Measurements from ENCODE around the gene PDCD4.

Gene PDCD4

DNA sequence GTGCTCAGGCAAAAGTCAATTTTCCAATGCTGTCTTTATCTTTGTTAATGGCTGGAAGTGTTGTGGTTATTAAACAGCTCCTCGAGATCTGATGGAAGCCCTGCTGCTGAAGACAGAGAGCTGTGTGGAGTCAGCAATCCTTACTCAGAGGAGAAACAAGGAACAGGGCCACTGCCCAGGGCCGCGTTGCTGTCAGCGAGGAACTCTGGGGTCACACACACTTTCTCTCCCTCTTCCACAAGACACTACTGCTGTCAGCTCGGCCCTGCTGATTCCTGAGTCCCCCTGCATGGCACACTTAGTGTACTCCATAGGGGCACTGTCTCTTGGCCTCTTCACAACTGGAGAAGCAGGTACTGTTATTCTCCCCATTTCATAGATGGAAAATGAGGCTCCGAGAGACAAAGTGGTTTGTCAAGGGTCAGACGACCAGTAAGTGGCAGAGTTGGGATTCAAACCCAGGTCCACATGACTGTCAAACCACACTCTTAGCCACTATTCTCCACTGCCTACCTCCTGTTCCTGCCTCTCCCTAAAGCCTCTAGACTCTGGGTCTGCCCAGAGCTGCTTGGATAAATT lies 29.3 kb upstream of the PDCD4 start:
- DNase-seq (ENCODE audit: low read depth in 2 of 2), result no peak

DNA sequence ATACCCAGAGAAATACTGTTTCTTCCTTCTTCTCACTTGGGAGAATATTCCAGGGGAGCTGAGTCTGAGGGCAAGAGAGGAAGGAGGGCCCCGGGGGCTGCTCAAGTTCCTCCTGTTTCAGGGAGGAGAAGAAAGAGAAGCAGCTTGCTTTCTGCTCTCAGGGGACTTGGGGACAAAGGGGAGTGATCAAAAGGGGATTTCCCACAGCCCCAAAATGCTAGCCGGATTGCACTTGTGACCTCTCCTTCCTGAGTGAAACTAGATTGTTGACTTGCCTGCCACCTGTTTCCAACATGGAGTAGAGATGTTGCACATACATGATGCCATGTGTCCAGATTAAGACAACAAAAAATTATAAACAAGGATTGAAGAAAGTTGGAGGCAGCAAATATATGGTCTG lies 28.7 kb upstream of the PDCD4 start:
- DNase-seq (ENCODE audit: low read depth in 2 of 2), result no peak

DNA sequence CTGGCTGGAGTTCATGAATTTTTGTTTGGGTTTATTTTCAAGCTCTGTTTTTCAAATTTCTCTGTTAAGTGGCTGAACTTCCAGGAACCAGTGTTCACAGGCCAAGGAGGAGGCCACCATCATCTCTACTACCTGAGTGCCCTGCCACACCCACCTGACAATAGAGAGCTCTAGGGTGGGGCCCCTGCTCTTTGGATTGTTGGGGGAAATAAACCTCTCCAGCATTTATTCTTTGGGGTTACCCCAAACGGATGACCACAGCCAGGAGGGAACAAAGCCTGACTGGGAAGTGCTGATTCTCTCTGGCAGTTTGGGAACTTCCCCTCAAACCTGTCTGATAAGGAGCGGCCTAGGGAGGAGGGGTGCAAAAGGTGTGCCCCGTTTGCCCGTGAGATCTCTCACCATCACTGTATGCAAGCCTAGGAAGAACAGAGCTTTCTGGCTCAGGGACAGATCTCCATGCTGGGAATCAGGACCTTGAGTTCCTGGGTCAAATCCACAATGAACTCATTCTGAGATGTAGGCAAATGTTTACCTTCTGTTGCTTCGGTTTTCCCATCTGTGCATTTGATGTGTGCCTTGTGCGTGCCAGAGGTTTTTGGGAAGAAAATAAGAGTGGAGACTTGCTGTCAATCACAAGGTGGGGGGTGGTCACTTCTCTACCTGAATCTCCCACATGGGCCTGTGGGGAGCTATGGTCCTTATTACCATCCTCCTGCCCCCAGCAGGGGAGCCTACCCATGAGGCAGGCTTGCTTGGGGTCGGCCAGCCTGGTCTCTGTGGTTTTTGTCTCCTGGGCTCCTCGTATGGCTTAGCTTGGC lies 27.7 kb upstream of the PDCD4 start:
- no peak for DNase-seq (ENCODE audit: low read depth in 2 of 2)

DNA sequence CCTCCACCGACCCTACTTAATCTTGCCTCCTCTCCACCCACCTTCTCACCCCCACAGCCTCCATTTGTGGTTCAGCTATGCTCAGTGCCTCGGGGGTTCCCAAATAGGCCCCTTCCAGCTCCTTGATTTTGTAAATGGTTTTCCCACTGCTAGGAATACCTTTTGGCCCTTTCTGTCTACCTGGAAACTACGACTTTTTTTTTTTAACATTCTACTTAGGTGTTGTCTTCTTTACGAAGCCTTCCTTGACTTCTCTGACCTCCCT lies 27.2 kb upstream of the PDCD4 start:
- DNase-seq (ENCODE audit: low read depth in 2 of 2), result no peak

DNA sequence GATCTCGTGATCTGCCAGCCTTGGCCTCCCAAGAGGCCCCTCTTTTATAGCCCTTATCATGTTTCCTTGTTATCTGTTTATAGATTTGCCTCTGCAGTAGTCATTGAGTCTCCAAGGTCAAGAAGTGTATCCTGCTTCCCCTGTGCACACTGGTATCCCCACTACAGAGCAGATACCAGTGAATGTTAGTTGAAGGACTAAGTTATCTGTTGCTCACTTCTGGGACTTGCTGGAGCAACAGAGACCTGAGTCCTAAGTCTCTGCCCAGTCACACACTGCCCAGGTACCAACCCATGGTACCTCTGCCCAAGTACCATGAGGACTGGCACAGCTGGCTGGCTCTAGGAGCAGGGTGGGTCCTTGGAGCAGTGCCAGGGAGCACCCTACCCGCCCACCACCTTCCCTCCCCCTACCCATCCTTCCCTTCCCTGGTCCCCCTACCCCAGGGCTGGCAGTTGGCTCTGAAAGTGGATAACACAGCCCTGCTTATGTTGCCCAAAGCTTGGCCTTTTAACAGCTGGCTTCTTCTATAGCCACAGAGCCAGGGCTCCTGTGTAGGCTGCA lies 26.5 kb upstream of the PDCD4 start:
- DNase-seq (ENCODE audit: low read depth in 2 of 2), result no peak

DNA sequence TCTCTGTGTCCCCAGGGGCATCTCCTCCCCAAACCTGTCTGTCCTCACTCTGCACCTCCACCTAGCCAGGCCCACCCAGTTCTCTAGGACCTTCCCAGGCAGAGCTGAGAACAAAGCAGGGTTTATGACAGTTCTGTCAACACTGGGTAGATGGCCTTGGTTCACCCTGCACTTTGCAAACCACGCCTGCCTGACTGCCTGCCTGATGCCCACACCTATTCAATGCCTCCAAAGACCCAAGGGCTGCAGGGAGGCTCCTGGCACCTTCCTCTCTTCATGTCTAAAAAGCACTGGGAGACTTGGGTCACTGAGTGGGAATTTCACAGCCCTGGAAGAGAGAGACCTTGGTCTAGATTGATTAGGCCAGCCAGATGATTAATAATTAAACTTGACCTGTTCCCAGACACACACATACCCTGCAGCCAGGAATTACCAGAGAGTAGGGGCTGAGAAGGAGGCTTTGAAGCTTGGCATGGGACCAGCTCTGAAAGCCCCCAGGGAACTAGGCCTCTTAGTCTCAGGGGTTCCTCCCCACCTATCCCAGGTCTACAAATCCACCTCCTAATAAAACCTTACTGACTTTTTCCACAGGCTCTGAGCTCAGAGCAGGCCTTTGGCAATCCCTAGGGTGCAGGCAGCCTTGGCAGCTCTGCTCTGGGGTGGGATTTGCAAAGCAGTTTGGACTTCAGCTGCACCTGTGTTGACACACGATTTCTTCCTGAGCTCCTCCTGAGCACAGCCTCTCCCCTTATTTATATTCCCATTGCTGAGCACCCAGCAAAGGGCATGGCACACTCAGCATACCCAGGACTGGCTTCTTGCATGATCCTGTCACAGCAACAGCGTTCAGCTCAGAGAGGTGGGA lies 25.7 kb upstream of the PDCD4 start:
- DNase-seq (ENCODE audit: low read depth in 2 of 2), result no peak

DNA sequence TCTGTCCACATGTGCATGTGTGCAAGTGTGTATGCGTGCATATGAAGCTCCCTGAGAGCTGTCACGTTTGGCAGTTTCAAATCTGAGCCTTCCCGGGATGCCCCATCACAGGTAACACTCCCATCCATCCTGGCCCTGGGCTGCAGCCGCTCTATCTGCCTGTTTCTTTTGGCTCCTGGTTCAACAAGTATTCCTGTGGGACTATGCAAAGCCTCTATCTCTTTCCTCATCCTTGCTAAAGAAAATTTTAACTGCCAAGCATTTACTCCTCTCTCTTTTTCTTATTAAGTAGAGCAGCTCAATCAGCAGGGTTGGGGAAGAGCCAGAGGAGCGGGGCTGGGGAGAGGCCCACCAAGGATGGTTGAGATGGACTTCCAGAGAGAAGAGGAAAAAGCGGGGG lies 24.4 kb upstream of the PDCD4 start:
- DNase-seq (ENCODE audit: low read depth in 2 of 2), result no peak

DNA sequence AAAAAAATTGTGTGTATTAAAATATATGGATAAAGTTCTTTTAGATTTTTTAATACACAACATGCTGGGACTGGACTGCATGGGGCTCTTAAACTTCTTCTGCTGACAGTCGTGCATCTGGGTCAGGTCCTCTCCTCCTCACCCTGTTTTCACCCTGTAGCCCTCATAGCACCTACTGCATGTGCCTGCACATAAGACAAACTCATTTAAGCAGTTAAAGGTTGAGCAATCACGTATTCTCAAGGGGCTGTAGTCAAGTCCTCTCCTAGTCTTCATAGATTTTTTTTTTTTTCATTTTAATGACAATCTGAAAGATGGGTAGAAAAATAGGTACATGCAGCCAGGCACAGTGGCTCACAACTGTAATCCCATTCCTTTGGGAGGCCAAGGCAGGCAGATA lies 23.6 kb upstream of the PDCD4 start:
- DNase-seq (ENCODE audit: low read depth in 2 of 2), result no peak

DNA sequence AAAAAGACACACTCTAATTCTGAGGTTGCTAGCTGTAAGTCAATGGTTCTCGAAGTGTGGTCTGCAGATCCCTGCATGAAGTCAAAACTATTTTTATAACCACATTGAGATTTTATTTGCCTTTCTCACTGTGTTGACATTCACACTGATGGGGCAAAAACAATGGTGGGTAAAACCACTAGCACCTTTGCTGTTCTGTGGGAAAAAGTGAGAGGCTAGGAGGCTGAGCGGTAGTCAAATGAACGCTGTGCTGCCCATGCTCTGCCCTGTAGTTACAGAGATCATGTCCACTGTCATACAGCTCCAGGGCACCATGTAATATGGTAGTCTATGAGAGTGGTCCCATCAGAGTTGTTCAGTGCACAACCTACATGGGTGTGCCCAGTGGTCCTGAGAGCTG lies 21.6 kb upstream of the PDCD4 start:
- no peak for DNase-seq (ENCODE audit: low read depth in 2 of 2)

DNA sequence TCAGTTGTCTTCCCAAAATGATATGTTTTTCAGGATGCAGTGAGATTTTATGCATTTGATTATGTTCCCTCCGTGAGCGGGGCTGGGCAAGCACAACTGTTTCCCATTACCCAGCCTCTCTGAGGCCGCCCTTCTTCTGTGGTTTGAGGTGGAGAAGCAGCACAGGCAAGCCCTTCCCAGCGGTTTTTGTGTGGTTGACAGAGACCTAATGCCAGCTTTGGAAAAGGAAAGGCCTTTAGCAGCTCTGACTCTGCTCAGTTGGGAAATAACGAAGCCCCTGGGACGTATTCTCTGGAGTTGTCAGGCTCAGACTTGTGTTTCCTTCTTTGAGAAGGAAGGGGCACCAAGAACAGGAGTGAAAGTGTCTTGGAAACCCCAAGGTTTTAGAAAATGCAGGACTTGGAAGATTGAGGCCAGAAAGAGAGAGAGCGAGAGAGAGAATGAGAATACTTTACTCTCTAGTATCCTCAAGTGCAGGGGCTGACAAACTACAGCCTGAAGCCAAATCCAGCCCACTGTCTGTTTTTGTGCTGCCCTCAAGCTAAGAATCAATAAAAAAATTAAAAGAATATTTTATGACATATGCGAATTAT lies 20.6 kb upstream of the PDCD4 start:
- DNase-seq (ENCODE audit: low read depth in 2 of 2), result no peak

DNA sequence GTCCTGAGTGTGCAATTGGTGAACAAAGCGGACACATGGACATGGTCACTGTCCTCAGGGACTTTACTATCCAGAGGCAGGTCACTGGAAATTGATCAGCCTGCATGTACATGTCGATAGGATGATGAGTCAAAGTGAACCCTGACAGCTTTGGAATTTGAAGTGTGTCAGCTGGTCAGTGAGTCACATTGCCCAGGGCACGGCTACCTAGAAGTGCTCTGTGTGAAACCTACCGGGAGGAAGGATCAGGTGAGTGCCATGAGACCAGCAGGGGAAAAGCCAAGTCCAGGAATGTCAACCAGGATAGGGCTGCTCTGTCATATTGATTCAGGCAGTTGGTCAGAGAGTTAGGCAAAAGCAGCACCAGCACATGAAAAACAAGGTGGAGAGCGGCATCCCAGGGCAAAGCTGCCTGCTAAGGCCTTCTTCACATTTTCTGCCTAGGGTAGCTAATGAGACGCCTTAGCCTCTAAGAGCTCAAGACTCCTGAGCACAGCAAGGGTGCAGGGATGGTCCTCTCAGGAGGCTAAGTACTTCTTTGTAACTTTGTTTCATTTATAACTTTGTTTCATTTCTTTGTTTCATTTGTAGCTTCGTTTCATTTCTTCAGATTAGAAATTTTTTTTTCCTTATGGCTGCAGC lies 19.4 kb upstream of the PDCD4 start:
- DNase-seq (ENCODE audit: low read depth in 2 of 2), result no peak

DNA sequence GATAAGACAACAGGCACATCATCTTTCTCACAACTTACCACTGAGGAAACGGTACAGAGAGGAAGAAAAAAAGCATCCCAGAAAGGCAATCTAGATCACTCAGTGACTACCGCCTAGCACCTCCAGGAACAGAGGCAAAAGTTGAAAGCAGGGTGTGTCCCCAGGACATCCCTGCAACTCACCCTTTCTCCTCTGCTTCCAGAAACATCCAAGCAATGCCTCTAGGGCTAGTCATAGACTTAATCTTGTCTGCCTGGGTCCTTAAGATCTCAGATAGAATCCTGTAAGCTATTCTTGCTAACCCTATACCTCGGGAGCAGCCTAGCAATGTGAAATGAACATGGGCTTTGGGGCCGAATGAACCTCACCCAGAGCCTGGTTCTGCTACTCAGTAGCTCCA lies 18.8 kb upstream of the PDCD4 start:
- DNase-seq (ENCODE audit: low read depth in 2 of 2), result no peak

DNA sequence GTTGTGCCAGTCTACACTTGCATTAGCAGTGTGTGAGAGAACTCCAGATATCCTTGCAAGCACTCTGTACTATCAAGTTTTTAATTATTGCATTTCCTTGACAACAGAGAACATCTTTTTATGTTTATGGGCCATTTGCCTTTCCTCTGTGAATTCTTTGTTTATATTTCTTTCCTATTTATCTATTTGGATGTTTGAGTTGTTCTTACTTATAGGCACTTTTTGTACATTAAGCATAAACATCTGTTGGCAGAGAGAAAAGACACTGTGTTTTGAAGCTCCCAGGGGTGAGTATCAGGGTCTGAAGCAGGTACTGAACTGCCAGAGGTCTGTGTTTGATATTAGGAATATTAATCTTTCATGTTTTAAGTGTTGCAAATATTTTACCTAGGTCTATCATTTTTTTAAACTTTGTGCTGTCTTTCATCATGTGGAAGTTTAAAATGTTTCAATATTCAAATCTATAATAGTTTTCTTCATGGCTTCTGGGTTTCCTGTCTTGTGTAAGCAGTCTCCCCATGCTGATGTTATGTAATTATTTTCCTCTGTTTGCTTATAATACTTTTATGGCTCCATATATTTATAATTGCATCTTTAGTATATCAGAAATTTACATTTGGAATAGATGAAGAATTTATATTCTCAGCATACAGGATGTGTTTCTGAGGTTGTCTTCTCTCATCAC lies 17.7 kb upstream of the PDCD4 start:
- DNase-seq (ENCODE audit: low read depth in 2 of 2), result no peak

DNA sequence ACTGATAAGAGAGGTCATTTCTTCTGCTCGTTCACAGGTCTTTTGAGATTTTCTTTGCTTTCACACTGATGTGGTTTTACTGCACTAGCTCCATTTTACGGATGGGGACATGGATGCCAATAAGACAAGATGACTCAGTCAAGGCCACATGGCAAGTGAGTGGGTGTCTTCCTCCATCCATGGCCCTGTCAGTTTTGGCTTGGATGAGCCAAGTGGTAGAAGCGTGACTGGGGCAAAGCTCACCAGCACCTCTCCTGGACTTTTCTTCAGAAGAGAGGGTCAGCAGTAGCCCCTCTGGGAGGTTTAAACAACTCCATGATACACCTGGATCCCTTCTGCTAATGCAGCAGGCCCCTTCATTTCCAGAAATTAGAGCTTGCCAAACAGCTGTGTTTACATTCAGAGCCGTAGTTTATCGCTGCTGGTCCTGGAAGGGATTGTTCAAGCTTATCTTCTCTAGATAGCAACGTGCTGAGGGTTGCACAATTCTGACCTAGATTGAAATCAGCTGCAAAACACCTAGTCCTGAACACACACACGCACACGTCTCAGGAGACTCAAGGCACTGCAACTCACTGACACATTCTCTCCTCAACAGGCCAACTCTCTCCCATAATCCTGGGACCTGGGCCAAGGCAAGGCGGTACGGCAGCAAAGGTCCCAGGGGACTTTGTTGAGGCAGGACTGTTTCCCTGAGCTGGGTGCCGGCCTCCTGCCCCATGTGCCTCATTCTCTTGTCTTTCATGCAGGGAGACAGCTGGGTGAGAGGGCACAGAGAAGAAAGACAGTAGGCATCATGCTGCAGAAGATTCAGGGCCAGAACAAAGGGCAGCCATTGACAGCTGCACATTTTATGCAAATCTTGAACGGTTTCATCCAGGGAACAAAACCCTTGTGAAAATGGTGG lies 14.2 kb upstream of the PDCD4 start:
- no peak for DNase-seq (ENCODE audit: low read depth in 2 of 2)

DNA sequence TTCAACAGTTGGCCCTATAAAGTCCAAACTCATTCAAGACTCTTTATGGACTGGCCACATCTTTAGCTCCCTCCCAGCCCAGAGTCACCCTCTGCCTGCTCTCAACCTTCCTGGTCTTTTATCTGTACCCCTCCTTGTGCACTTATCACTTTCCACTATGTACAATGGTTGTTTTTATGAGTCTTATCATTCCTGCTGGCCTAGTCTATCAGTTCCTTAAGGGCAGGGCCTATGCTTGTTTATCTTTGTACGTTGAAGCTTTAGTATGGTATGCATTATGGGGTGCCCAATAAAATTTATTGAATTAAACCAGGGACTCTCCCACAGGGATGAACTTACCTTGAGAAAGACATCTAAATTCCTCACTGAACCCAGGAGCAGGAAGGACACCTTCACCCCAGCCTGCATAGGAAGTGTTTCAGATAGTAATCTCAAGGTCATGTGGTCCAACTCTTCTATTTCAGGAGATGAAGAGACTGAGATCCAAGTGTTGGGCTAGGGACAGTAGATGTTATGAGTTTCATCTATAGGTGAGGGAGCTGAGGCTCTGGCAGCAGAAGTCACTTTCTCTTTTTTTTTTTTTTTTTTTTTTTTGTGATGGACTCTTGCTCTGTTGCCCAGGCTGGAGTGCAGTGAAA lies 13.3 kb upstream of the PDCD4 start:
- no peak for DNase-seq (ENCODE audit: low read depth in 2 of 2)

DNA sequence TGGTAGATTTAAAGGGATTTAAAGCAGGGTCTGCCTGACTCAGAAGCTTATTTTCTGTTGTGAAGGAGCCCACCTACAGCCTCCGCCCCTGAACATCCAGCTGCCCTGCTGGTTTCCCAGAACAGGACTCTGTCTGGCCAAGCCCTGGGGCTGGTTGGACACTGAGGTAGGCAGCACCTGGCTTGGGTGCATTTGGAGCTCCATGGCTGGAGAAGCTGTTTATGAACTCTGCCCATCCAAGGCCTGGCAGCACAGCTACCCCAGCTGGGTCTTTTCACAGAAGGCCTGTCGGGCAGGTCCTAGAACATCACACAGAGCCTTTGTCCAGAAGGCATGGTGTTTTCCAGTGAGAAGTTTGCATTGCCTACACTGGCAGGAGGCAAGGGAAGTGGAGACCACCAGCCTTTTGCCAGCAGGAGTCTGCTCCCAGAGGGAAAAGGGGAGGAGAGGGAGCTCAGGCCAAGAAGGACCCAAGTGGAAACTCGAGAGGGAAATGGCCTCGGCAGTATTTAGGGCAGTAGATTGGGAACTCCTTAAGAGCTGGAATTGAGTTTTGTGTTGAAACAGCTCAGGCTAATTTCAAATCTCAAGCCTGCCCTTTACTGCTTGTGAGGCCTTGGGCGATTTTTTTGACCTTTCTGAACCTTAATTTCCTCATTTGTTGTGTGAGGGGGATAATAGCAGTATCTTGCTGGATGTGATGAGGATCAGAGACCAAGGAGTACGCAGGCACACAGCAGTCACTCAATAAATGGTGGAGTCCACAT lies 12.3 kb upstream of the PDCD4 start:
- no peak for DNase-seq (ENCODE audit: low read depth in 2 of 2)

DNA sequence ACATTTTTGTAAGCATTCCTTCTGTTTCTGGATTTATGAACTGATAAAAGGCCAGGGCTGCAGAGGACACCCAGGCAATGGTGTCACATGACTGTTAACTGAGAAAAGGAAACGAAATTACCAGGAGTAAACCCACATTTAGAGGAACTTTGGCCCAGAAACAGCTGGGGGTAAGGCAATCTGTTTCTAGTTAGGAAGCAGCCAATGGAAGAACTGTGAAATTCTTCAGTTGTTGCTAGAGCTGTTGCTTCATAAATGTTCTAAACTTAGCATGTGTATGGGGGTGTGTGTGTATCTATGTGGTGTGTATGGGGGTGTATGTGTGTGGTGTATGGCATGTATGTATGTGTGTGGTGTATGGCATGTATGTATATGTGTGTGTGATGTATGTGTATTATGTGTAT lies 11.8 kb upstream of the PDCD4 start:
- no peak for DNase-seq (ENCODE audit: low read depth in 2 of 2)

DNA sequence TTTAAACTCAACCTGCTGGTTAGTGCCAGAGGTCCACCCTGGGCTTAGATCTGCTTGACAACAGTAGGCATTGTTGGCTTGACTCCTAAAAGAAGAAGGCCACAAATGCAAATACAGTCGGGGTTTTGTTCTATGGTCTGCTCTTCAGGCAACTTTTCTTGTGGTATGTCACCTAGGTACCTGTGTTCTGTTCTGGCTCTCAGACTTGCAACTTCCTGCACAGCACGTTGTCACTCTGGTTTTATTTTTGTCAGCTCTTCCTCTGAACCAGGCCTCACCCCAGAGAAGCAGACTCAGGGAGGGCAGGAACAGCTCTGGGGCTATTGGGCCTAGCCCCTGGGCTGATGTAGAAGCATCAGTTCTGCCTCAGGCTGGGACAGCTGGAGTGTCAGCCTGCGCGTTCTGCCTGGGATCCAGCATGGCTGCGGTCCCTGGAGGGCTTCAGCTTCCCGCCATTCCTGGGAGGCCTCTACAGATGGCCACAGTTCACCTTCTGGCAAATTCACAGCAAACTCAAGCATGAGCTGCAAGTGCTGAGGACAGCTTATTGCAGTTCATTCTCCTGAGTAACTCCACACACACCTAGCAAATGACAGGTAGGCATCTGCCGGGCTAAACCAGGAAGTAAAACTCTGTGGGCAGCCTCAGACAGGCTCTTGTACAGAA lies 11.0 kb upstream of the PDCD4 start:
- no peak for DNase-seq (ENCODE audit: low read depth in 2 of 2)
